Subcutaneous preadipocyte (primary cell): ENCODE measurements around the gene SMAGP. TPM values are rescaled to one million over a fixed set of nuclear protein-coding genes. Genes with fewer than 3 reads are reported as not detected.

Experiments used
- total RNA-seq: library from RNA; depleted of rRNA; stranded (reverse); fragments of >200 nt; gene quantifications from 2 replicates; pipeline ENCODE4 v1.2.3, GENCODE V29; 2012

SMAGP gene, protein sequence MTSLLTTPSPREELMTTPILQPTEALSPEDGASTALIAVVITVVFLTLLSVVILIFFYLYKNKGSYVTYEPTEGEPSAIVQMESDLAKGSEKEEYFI
- total RNA-seq: 14.3 and 24.4 TPM in 2 replicates

GRCh38 chr12:51270067-51270950, at the start of gene SMAGP:
Gene SMAGP (minus strand): TSS chr12:51270415. CDS start chr12:51269278, 1,137 bp downstream.

DNA sequence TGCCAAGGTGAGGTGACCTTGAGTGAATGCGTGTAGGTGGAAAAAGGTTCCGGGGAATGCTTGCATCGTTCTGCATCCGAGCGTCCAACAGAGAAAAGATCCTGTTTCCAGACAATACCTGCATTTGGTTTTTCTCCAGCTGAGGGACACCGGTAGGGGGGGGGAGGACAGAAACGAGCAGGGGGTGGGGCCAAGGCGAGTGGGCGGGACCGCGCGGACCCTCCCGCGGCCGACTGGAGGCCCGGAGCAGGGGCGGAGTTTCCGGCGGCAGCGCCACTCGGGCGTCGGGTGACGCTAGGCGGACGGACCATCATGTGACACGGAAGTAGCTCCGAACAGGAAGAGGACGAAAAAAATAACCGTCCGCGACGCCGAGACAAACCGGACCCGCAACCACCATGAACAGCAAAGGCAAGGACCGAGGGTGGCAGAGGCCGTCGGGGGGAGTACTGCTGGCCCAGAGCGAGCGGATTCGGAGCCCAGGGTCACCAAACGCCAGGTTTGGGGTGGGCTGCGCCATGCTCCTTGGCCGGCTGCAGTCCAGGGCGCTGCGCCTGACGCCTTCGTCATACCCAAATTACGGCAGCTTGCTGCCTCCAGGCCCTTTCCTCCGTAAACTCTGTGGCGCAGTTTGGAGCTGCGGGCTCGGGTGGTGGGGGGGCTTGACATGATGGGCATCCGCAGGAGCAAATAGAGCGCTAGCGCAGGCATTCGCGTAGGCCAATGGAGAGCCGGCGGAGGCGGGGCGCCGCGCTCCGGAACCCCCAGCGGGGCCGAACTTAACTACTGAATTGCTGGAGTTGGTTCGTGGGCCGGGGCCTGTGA, 31.5 kb downstream of the SMAGP start, which contains the start of gene DAZAP2:
Gene DAZAP2, plus strand, starts transcription at position 317 of the 825 bp plus-strand sequence. Its CDS starts 82 bp downstream, at position 399.

GRCh38 chr12:51217968-51218606, 52.1 kb downstream of the SMAGP start, which contains the start of gene POU6F1:
Gene POU6F1 (minus strand): TSS chr12:51218062. CDS start chr12:51206836, 11,226 bp downstream.

Other genes starting within 250 kb of the SMAGP start
- gene SLC11A2, start 244.0 kb downstream of the SMAGP start, total RNA-seq: 43.4 and 44.4 TPM in 2 replicates
- gene LETMD1, start 222.1 kb downstream of the SMAGP start, total RNA-seq: 46.1 and 48.1 TPM in 2 replicates
- gene CSRNP2, start 186.8 kb downstream of the SMAGP start, total RNA-seq: 12.5 and 15.4 TPM in 2 replicates
- 7.0 and 7.4 TPM in 2 replicates for gene TFCP2, start 97.3 kb downstream of the SMAGP start, total RNA-seq
- gene POU6F1, start 52.4 kb downstream of the SMAGP start, total RNA-seq: 1.8 and 2.2 TPM in 2 replicates
- 139 and 142 TPM in 2 replicates for gene DAZAP2, start 31.6 kb downstream of the SMAGP start, total RNA-seq
- gene BIN2, start 53.8 kb upstream of the SMAGP start, total RNA-seq: not detected in 2 replicates
- gene CELA1, start 76.3 kb upstream of the SMAGP start, total RNA-seq: not detected in 2 replicates
- 1.8 and 22.1 TPM in 2 replicates for gene GALNT6, start 121.0 kb upstream of the SMAGP start, total RNA-seq
- 1.5 and 2.0 TPM in 2 replicates for gene SLC4A8, start 154.4 kb upstream of the SMAGP start, total RNA-seq